BE2C (cell line): ENCODE results near the gene ADGRD2.

Experiments used
- DNase-seq: peaks from one replicate; pipeline ENCODE4 v3.0.0-alpha.2; 2020
- H3K27me3 ChIP-seq: fragments of 250-450 bp; sonication (Bioruptor Pico); 2 replicates; pipeline ENCODE4 v1.5.1; 2020; ENCODE audit warnings: mild to moderate bottlenecking
- H3K36me3 ChIP-seq: fragments of 250-450 bp; sonication (Bioruptor Pico); 2 replicates; pipeline ENCODE4 v1.5.1; 2020; ENCODE audit warnings: mild to moderate bottlenecking
- H3K4me1 ChIP-seq: fragments of 250-450 bp; sonication (Bioruptor Pico); 2 replicates; pipeline ENCODE4 v1.5.1; 2020
- H3K4me3 ChIP-seq: 2 replicates; pipeline ENCODE4 v1.5.1; 2011; ENCODE audit warnings: low read depth, low read length
- H3K9me3 ChIP-seq: fragments of 250-450 bp; sonication (Bioruptor Pico); 2 replicates; pipeline ENCODE4 v1.5.1; 2020
- TF ChIP-seq, protein P1 (sequence below): IDR thresholded peaks from 2 replicates; pipeline ENCODE4 v1.5.1; 2012; ENCODE audit warnings: mild to moderate bottlenecking, low read depth, low read length

The ADGRD2 gene

DNA sequence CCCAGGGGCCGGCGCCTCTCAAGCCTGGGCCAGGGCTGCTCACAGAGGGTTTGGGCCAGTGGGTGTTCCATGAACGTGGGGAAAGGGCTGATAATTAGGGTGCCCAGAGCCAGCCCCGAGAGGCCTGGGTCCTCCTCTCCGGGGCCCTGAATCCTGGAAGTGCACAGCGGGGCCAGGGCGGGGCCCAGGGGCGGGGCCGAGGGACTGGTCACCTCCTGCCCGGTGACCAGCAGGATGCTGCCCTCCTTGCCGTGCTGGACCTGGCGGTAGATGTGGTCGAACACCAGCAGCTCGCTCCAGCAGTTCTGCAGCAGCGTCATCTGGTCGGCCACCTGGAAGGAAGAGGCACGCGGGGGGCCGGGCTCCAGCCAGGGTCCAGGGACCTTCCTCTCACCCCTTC lies 42.6 kb downstream of the ADGRD2 start:
- Histone ChIP-seq H3K27me3 (no peaks in the 10 kb centered on the region), H3K9me3 (no peaks in the 10 kb centered on the region), H3K4me1 (no peaks in the 10 kb centered on the region), H3K36me3 (no peaks in the 10 kb centered on the region), H3K4me3 (no peak overlapping the region)
- DNase-seq = no peak
- TF ChIP-seq, protein P1, sequence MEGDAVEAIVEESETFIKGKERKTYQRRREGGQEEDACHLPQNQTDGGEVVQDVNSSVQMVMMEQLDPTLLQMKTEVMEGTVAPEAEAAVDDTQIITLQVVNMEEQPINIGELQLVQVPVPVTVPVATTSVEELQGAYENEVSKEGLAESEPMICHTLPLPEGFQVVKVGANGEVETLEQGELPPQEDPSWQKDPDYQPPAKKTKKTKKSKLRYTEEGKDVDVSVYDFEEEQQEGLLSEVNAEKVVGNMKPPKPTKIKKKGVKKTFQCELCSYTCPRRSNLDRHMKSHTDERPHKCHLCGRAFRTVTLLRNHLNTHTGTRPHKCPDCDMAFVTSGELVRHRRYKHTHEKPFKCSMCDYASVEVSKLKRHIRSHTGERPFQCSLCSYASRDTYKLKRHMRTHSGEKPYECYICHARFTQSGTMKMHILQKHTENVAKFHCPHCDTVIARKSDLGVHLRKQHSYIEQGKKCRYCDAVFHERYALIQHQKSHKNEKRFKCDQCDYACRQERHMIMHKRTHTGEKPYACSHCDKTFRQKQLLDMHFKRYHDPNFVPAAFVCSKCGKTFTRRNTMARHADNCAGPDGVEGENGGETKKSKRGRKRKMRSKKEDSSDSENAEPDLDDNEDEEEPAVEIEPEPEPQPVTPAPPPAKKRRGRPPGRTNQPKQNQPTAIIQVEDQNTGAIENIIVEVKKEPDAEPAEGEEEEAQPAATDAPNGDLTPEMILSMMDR = no peak

DNA sequence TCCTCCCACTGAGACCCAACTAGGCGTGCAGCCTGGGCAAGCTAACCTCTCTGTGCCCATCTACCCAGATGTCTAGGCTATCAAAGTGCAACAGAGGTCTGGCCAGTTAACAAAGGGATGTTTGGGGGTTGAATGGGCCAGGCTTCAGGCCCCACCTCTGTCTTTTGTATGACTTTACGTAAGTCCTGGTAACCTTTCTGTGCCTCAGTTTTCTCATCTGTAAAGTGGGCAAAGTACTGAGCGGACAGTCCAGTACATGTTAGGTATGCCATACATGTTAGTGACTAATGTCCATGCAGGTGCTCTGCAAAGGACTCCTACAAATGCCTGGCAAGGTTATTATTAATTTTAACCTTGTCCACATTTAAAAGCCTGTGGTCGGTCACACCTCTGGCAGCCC lies 43.0 kb downstream of the ADGRD2 start:
- Histone ChIP-seq H3K9me3 (no peaks in the 10 kb centered on the region), H3K4me3 (no peak overlapping the region), H3K4me1 (no peaks in the 10 kb centered on the region), H3K27me3 (no peaks in the 10 kb centered on the region), H3K36me3 (no peaks in the 10 kb centered on the region)
- no peak for DNase-seq
- TF ChIP-seq, protein P1 = no peak

GRCh38 chr9:124493794-124494479 lies 43.7 kb downstream of the ADGRD2 start:
- TF ChIP-seq, protein P1 = no peak
- H3K4me1 ChIP-seq = no peaks in the 10 kb centered on the region
- H3K9me3 ChIP-seq = no peaks in the 10 kb centered on the region
- no peak for DNase-seq
- H3K27me3 ChIP-seq = no peaks in the 10 kb centered on the region
- H3K4me3 ChIP-seq = no peak overlapping the region
- H3K36me3 ChIP-seq = no peaks in the 10 kb centered on the region

DNA sequence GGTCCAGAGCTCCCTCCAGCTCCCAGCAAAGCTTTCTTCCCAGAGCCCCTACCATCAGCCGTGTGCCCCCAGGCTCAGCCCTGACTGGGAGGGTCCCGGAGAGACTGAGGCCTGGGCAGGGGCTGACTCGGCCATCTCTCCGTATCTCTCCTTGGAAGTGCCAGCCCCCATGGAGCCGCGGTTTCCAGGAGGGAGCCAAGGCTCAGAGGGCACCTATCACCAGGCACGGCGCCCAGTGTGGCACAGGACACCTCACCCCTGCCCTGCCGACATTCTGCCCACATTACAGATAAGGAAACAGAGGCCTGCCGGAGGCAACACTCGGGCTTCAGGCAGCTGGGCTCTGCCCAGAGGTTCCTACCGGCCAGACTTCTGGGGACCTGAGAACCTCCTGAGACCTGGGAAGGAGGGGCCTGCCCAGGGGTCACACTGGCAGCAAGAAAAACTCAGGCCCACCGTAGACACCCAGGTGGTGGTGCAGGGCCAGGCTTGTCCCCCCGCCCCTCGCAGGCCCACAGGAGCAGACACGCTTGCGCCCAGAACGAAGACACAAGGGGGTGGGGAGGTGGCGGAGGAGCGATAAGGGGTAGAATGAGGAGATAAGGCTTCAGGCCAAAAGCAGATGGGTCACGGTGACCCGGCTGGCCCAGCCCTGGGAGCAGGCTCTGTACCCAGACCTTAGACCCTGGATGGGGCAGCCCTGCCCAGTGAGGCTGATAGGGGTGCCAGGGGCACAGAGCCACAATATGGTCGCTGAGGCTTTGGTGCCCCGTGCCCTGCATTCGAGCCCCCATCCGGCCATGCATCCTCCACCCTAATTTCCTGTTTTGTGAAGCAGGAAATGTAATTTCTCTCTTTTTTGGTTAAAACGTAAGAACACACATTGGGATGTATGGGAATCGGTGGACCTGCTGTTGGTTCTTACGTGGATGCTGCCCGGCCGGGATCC lies 45.1 kb downstream of the ADGRD2 start:
- Histone ChIP-seq H3K4me1 (no peaks in the 10 kb centered on the region), H3K4me3 (no peak overlapping the region), H3K27me3 (no peaks in the 10 kb centered on the region), H3K9me3 (no peaks in the 10 kb centered on the region), H3K36me3 (no peaks in the 10 kb centered on the region)
- TF ChIP-seq, protein P1 = no peak
- no peak for DNase-seq

DNA sequence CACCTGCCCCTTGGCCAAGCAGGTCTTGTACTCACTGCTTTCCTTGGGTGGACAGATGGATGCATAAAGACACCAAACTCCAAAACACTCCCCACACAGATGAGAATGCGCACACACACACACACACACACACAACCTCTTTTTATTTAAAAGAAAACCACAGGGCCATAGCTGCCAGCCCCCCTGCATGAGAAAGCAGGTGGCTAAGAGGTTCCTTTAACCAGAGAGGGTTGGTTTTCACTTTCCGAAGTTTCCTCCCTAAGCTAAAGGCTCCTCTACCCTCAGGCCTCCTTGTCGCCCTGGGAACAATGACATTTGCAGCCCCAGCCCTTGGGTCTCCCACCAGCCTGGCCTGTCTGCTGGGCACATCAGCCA lies 45.8 kb downstream of the ADGRD2 start:
- no peak for DNase-seq
- H3K9me3 ChIP-seq = no peaks in the 10 kb centered on the region
- H3K27me3 ChIP-seq = no peaks in the 10 kb centered on the region
- no peaks in the 10 kb centered on the region for H3K4me1 ChIP-seq
- TF ChIP-seq, protein P1 = no peak
- H3K4me3 ChIP-seq = no peak overlapping the region
- no peaks in the 10 kb centered on the region for H3K36me3 ChIP-seq

GRCh38 chr9:124496463-124496862 lies 46.2 kb downstream of the ADGRD2 start:
- no peak for DNase-seq
- Histone ChIP-seq H3K4me3 (no peak overlapping the region), H3K4me1 (no peaks in the 10 kb centered on the region), H3K27me3 (peaks cover 2% of the 10 kb centered on the region), H3K36me3 (no peaks in the 10 kb centered on the region), H3K9me3 (no peaks in the 10 kb centered on the region)
- TF ChIP-seq, protein P1 = no peak
